MM.1S (cell line): ENCODE results near the gene UBASH3A.

Experiments
- DNase-seq: peaks from one replicate; pipeline ENCODE4 v3.0.0-alpha.2; 2015
- H2AFZ ChIP-seq: fragments of 300-600 bp; sonication (generic); 2 replicates; pipeline ENCODE4 v1.6.0; 2016; ENCODE audit warnings: antibody characterized with exemption, low read length
- H3F3A ChIP-seq: fragments of 300-600 bp; sonication (generic); 2 replicates; pipeline ENCODE4 v1.6.1; 2016; ENCODE audit warnings: mild to moderate bottlenecking, antibody characterized with exemption, low read length, moderate library complexity, mixed read lengths; ENCODE audit not compliant: insufficient read depth
- H3K27ac ChIP-seq: fragments of 300-600 bp; sonication (generic); 2 replicates; pipeline ENCODE4 v1.5.1; 2016; ENCODE audit warnings: mild to moderate bottlenecking, low read length
- H3K27me3 ChIP-seq: fragments of 300-600 bp; sonication (generic); replicated peaks from 2 replicates; pipeline ENCODE4 v1.6.0; 2016; ENCODE audit warnings: low read length; ENCODE audit not compliant: insufficient read depth
- H3K36me3 ChIP-seq: fragments of 300-600 bp; sonication (generic); replicated peaks from 2 replicates; pipeline ENCODE4 v1.6.1; 2016; ENCODE audit warnings: mild to moderate bottlenecking, low read length, mixed read lengths; ENCODE audit not compliant: insufficient read depth
- H3K4me1 ChIP-seq: fragments of 300-600 bp; sonication (generic); 2 replicates; pipeline ENCODE4 v1.6.1; 2016; ENCODE audit warnings: low read length, mixed read lengths
- H3K4me2 ChIP-seq: fragments of 300-600 bp; sonication (generic); 2 replicates; pipeline ENCODE4 v1.6.0; 2016; ENCODE audit warnings: low read depth, low read length
- H3K4me3 ChIP-seq: fragments of 300-600 bp; sonication (generic); 2 replicates; pipeline ENCODE4 v1.5.1; 2016; ENCODE audit warnings: low read length, mixed read lengths
- H3K79me2 ChIP-seq: fragments of 300-600 bp; sonication (generic); 2 replicates; pipeline ENCODE4 v1.6.1; 2016; ENCODE audit warnings: mixed run types, low read length, mixed read lengths
- H3K9ac ChIP-seq: fragments of 300-600 bp; sonication (generic); 2 replicates; pipeline ENCODE4 v1.6.1; 2016; ENCODE audit warnings: low read length, mixed read lengths
- H3K9me2 ChIP-seq: fragments of 300-600 bp; sonication (generic); replicated peaks from 2 replicates; pipeline ENCODE4 v1.6.1; 2016; ENCODE audit warnings: mild to moderate bottlenecking, low read length, mixed read lengths; ENCODE audit not compliant: insufficient read depth
- H3K9me3 ChIP-seq: fragments of 300-600 bp; sonication (generic); replicated peaks from 2 replicates; pipeline ENCODE4 v1.6.1; 2016; ENCODE audit warnings: mild to moderate bottlenecking, low read length, mixed read lengths; ENCODE audit not compliant: insufficient read depth
- H4K20me1 ChIP-seq: fragments of 300-600 bp; sonication (generic); 2 replicates; pipeline ENCODE4 v1.6.1; 2016; ENCODE audit warnings: mild to moderate bottlenecking, low read length, moderate library complexity, mixed read lengths; ENCODE audit not compliant: insufficient read depth
- CTCF ChIP-seq: fragments of 300-600 bp; sonication (generic); IDR thresholded peaks from 2 replicates; pipeline ENCODE4 v1.5.1; 2016; ENCODE audit warnings: antibody characterized with exemption, low read length, mixed read lengths
- EZH2 ChIP-seq: fragments of 300-600 bp; sonication (generic); optimal IDR thresholded peaks from 2 replicates; pipeline ENCODE3; 2017; ENCODE audit warnings: low read depth, mild to moderate bottlenecking, antibody characterized with exemption, low read length, mixed read lengths
- EZH2phosphoT487 ChIP-seq: fragments of 300-600 bp; sonication (generic); IDR thresholded peaks from 2 replicates; pipeline ENCODE4 v1.6.1; 2018; ENCODE audit warnings: antibody characterized with exemption, low read length

Gene UBASH3A

GRCh38 chr21:42362700-42363099 is 41.0 kb upstream of the UBASH3A start:
- no peak overlapping the region for H3K4me3 ChIP-seq
- H4K20me1 ChIP-seq = no peaks in the 10 kb centered on the region
- no peak overlapping the region for H3K9ac ChIP-seq
- TF ChIP-seq EZH2 (no peak), EZH2phosphoT487 (no peak), CTCF (no peak)
- peaks cover 100% of the 10 kb centered on the region for H3K27me3 ChIP-seq
- no peaks in the 10 kb centered on the region for H3K9me3 ChIP-seq
- no peaks in the 10 kb centered on the region for H3K36me3 ChIP-seq
- no peaks in the 10 kb centered on the region for H3F3A ChIP-seq
- H3K4me2 ChIP-seq = no peak overlapping the region
- no peaks in the 10 kb centered on the region for H3K9me2 ChIP-seq
- no peak overlapping the region for H2AFZ ChIP-seq
- DNase-seq = no peak
- no peak overlapping the region for H3K27ac ChIP-seq
- no peaks in the 10 kb centered on the region for H3K79me2 ChIP-seq
- H3K4me1 ChIP-seq = no peaks in the 10 kb centered on the region

DNA sequence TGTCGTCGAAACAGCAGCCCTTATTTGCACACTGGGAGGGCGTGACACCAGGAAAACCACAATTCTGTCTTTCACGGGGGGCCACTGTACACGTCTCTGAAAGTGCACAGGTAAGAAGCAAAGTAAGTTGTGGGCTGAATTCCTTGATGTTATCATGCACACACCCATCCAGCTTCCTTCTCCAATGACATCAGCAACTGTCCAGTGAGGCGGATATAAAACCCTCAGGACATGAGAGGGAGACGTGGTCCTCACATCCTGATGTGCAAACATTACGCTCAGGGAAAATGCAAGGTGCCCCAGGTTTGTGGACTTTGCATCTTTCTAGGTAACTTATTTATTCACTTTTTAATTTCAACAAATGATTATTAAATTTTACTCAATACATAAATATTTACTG is 40.4 kb upstream of the UBASH3A start:
- Histone ChIP-seq H3K27ac (no peak overlapping the region), H3K36me3 (no peaks in the 10 kb centered on the region), H3K4me3 (no peak overlapping the region), H4K20me1 (no peaks in the 10 kb centered on the region), H3K27me3 (peaks cover 100% of the 10 kb centered on the region), H3K79me2 (no peaks in the 10 kb centered on the region), H2AFZ (no peak overlapping the region), H3K9ac (no peak overlapping the region), H3K4me1 (no peaks in the 10 kb centered on the region), H3F3A (no peaks in the 10 kb centered on the region), H3K9me3 (no peaks in the 10 kb centered on the region), H3K4me2 (no peak overlapping the region), H3K9me2 (no peaks in the 10 kb centered on the region)
- no peak for DNase-seq
- no peak for TF ChIP-seq EZH2
- TF ChIP-seq EZH2phosphoT487 = no peak
- TF ChIP-seq CTCF = no peak

DNA sequence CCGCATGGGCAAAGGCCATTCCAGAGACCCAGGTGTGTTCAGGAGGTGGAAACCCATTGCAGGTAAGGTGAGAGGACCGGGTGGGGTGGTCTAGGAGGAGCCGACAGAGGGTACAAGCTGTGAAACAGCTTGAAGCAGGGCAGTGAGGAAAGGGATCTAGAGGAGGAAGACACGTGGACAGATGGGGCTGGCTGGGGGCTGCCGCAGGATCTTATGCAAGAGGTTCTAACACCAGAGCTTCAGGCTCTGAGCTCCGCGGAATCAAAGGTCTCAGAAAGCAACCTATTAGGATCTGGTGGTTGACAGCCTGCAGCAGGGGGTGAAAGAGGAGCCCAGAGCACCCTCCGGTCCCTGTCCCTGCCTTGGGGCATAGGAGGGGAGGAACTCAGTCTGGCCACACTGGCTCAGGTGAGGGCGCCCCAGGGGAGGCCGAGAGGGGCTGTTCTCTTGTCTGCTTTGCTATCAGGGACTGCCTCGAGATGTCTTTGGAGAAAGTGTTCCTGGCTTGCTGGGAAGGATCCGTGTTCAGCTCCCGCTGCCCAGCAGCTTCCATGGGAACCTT is 39.3 kb upstream of the UBASH3A start:
- Histone ChIP-seq H3K4me1 (no peaks in the 10 kb centered on the region), H3K27me3 (peaks cover 100% of the 10 kb centered on the region), H3K27ac (no peak overlapping the region), H3K9me3 (no peaks in the 10 kb centered on the region), H3K4me3 (no peak overlapping the region), H4K20me1 (no peaks in the 10 kb centered on the region), H3K79me2 (no peaks in the 10 kb centered on the region), H3K36me3 (no peaks in the 10 kb centered on the region), H3F3A (no peaks in the 10 kb centered on the region), H3K9ac (no peak overlapping the region), H2AFZ (no peak overlapping the region), H3K4me2 (no peak overlapping the region), H3K9me2 (no peaks in the 10 kb centered on the region)
- no peak for DNase-seq
- TF ChIP-seq EZH2 = no peak
- TF ChIP-seq EZH2phosphoT487 = no peak
- TF ChIP-seq CTCF = no peak
